Caco-2 (cell line): Measurements from ENCODE around the gene SNAPC3. TPM values are rescaled to one million over a fixed set of nuclear protein-coding genes. Genes with fewer than 3 reads are reported as not detected.
A peak's percentile ranks its signal among the peaks of the same experiment; 100 is the strongest.

Source experiments
- BruUV-seq: library from RNA; stranded (reverse); fragments of 400-500 nt; replicated peaks from 2 replicates; lab custom pipeline; 2021; lab: Mats Ljungman, UMichigan
- CTCF ChIA-PET: fragments of 300-600 bp; sonication (Branson Sonifier 250); formaldehyde crosslinking; loops from one replicate; lab custom pipeline; 2022; ENCODE audit warnings: antibody characterized with exemption; lab: Charles Lee
- POLR2A ChIA-PET: fragments of 300-600 bp; sonication (Branson Sonifier 250); formaldehyde crosslinking; loops from one replicate; lab custom pipeline; 2022; ENCODE audit warnings: antibody characterized with exemption; lab: Charles Lee
- DNase-seq, 2 experiments: peaks; one replicate each; pipeline versions ENCODE4 v3.0.0 to v3.0.0-alpha.2; 2020 to 2022
- H3K27me3 ChIP-seq: replicated peaks from 2 replicates; pipeline ENCODE4 v1.6.0; 2011; ENCODE audit warnings: low read length; ENCODE audit not compliant: control insufficient read depth, insufficient read depth
- H3K36me3 ChIP-seq: 2 replicates; pipeline ENCODE4 v1.5.1; 2011; ENCODE audit warnings: low read length; ENCODE audit not compliant: control insufficient read depth, insufficient read depth
- H3K4me1 ChIP-seq: fragments of 250-450 bp; sonication (Bioruptor Pico); 2 replicates; pipeline ENCODE4 v1.5.1; 2020; ENCODE audit warnings: mild to moderate bottlenecking
- H3K4me3 ChIP-seq: 2 replicates; pipeline ENCODE4 v1.5.1; 2011; ENCODE audit warnings: low read depth, mild to moderate bottlenecking, control low read depth, low read length
- H3K9me3 ChIP-seq: fragments of 250-450 bp; sonication (Bioruptor Pico); 2 replicates; pipeline ENCODE4 v1.5.1; 2020; ENCODE audit warnings: mild to moderate bottlenecking, moderate library complexity
- H3K27ac Mint-ChIP-seq: one replicate; pipeline ENCODE4 v1.8.0; 2022; ENCODE audit warnings: mixed read lengths; ENCODE audit not compliant: unreplicated experiment
- H3K27me3 Mint-ChIP-seq: one replicate; pipeline ENCODE4 v1.8.0; 2022; ENCODE audit warnings: mixed read lengths; ENCODE audit not compliant: insufficient read depth, unreplicated experiment
- H3K36me3 Mint-ChIP-seq: one replicate; pipeline ENCODE4 v1.8.0; 2022; ENCODE audit warnings: mild to moderate bottlenecking, mixed read lengths; ENCODE audit not compliant: insufficient read depth, unreplicated experiment
- H3K4me1 Mint-ChIP-seq: one replicate; pipeline ENCODE4 v1.8.0; 2022; ENCODE audit warnings: low read depth, mixed read lengths; ENCODE audit not compliant: unreplicated experiment
- H3K4me3 Mint-ChIP-seq: one replicate; pipeline ENCODE4 v1.8.0; 2022; ENCODE audit warnings: mild to moderate bottlenecking, moderate library complexity, mixed read lengths; ENCODE audit not compliant: unreplicated experiment
- H3K9me3 Mint-ChIP-seq: one replicate; pipeline ENCODE4 v1.8.0; 2022; ENCODE audit warnings: mixed read lengths; ENCODE audit not compliant: unreplicated experiment
- intact Hi-C: fragments of 100-400 bp; cut with micrococcal nuclease; formaldehyde crosslinking; loops from one replicate; pipeline ENCODE4 v1.10.0; 2022; ENCODE audit not compliant: unreplicated experiment
- total RNA-seq: library from RNA; stranded (reverse); gene quantifications from 2 replicates; pipeline ENCODE4 v1.2.3, GENCODE V29; 2022
- TF ChIP-seq, protein P1 (sequence below), 2 experiments: fragments of 200-600 bp in 1 of 2; IDR thresholded peaks; 1 replicate in 1 of 2; 2 replicates in 1 of 2; pipeline versions ENCODE4 v1.5.1 to v1.8.0; 2011 to 2022; ENCODE audit warnings: antibody characterized with exemption in 1 of 2, control low read depth in 1 of 2, inconsistent platforms in 1 of 2, low read depth in 1 of 2, low read length in 1 of 2, mild to moderate bottlenecking in 1 of 2, moderate library complexity in 1 of 2; ENCODE audit not compliant: insufficient read depth in 1 of 2, severe bottlenecking in 1 of 2, unreplicated experiment in 1 of 2

The SNAPC3 gene
- total RNA-seq, 1 experiment from 2014 or later = 21.1 TPM

- POLR2A ChIA-PET = interaction anchor here (1.0 kb wide), 1 partner anchor 9 kb away, joined by 3 read pairs; no protein-coding TSS in a partner anchor
- BruUV-seq = no TSS peak
- no peak for DNase-seq
- CTCF ChIA-PET = no interaction called here
- no peaks in the 10 kb centered on the region for H3K9me3 Mint-ChIP-seq
- Histone ChIP-seq H3K4me1 (no peaks in the 10 kb centered on the region), H3K36me3 (no peaks in the 10 kb centered on the region), H3K4me3 (no peak overlapping the region), H3K9me3 (no peaks in the 10 kb centered on the region), H3K27me3 (no peaks in the 10 kb centered on the region)
- H3K4me3 Mint-ChIP-seq = no peak overlapping the region
- TF ChIP-seq, protein P1, sequence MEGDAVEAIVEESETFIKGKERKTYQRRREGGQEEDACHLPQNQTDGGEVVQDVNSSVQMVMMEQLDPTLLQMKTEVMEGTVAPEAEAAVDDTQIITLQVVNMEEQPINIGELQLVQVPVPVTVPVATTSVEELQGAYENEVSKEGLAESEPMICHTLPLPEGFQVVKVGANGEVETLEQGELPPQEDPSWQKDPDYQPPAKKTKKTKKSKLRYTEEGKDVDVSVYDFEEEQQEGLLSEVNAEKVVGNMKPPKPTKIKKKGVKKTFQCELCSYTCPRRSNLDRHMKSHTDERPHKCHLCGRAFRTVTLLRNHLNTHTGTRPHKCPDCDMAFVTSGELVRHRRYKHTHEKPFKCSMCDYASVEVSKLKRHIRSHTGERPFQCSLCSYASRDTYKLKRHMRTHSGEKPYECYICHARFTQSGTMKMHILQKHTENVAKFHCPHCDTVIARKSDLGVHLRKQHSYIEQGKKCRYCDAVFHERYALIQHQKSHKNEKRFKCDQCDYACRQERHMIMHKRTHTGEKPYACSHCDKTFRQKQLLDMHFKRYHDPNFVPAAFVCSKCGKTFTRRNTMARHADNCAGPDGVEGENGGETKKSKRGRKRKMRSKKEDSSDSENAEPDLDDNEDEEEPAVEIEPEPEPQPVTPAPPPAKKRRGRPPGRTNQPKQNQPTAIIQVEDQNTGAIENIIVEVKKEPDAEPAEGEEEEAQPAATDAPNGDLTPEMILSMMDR (IDR thresholded peaks at IDR 0.05; ENCODE audit: insufficient read depth in 1 of 2, low read depth in 1 of 2, low read length in 1 of 2, severe bottlenecking in 1 of 2, unreplicated experiment in 1 of 2) = no peak
- peak overlapping the region; percentile 50 for H3K27ac Mint-ChIP-seq
- H3K36me3 Mint-ChIP-seq = peaks cover 14% of the 10 kb centered on the region
- H3K4me1 Mint-ChIP-seq = peaks cover 7% of the 10 kb centered on the region
- no peaks in the 10 kb centered on the region for H3K27me3 Mint-ChIP-seq
- intact Hi-C loops = no loop called here
Measured at GRCh38 chr9:15501179-15501578, 78.5 kb downstream of the SNAPC3 start.

GRCh38 chr9:15501803-15502202 is 79.1 kb downstream of the SNAPC3 start:
- Histone ChIP-seq H3K36me3 (no peaks in the 10 kb centered on the region), H3K4me3 (no peak overlapping the region), H3K9me3 (no peaks in the 10 kb centered on the region), H3K4me1 (no peaks in the 10 kb centered on the region), H3K27me3 (no peaks in the 10 kb centered on the region)
- Mint-ChIP-seq H3K4me1 (peaks cover 7% of the 10 kb centered on the region), H3K36me3 (peaks cover 15% of the 10 kb centered on the region), H3K27ac (peak overlapping the region; percentile 50), H3K4me3 (no peak overlapping the region), H3K9me3 (no peaks in the 10 kb centered on the region), H3K27me3 (no peaks in the 10 kb centered on the region)
- DNase-seq = no peak
- no TSS peak for BruUV-seq
- ChIA-PET CTCF (no interaction called here), POLR2A (interaction anchor here (1.0 kb wide), 1 partner anchor 8 kb away, joined by 3 read pairs; no protein-coding TSS in a partner anchor)
- TF ChIP-seq, protein P1 (IDR thresholded peaks at IDR 0.05; ENCODE audit: insufficient read depth in 1 of 2, low read depth in 1 of 2, low read length in 1 of 2, severe bottlenecking in 1 of 2, unreplicated experiment in 1 of 2) = no peak
- intact Hi-C loops = no loop called here

GRCh38 chr9:15505921-15506320 is 83.2 kb downstream of the SNAPC3 start:
- Histone ChIP-seq H3K36me3 (no peaks in the 10 kb centered on the region), H3K27me3 (no peaks in the 10 kb centered on the region), H3K4me3 (no peak overlapping the region), H3K9me3 (no peaks in the 10 kb centered on the region), H3K4me1 (no peaks in the 10 kb centered on the region)
- intact Hi-C loops = no loop called here
- H3K9me3 Mint-ChIP-seq = no peaks in the 10 kb centered on the region
- no peak overlapping the region for H3K27ac Mint-ChIP-seq
- no peaks in the 10 kb centered on the region for H3K27me3 Mint-ChIP-seq
- BruUV-seq = no TSS peak
- H3K4me1 Mint-ChIP-seq = peaks cover 7% of the 10 kb centered on the region
- peaks cover 8% of the 10 kb centered on the region for H3K36me3 Mint-ChIP-seq
- no peak for DNase-seq
- ChIA-PET CTCF (interaction anchor here (0.5 kb wide), 1 partner anchor 133 kb away, joined by 4 read pairs; no protein-coding TSS in a partner anchor), POLR2A (no interaction called here)
- H3K4me3 Mint-ChIP-seq = no peak overlapping the region
- TF ChIP-seq, protein P1 (IDR thresholded peaks at IDR 0.05; ENCODE audit: insufficient read depth in 1 of 2, low read depth in 1 of 2, low read length in 1 of 2, severe bottlenecking in 1 of 2, unreplicated experiment in 1 of 2) = no peak
